ENCODE data around the gene MEGF10.
"Not testable (repeated sequence)": the region's sequence is repeated elsewhere in the genome, so short reads cannot be mapped to it uniquely, and the experiment has no call there.

MEGF10 gene

DNA sequence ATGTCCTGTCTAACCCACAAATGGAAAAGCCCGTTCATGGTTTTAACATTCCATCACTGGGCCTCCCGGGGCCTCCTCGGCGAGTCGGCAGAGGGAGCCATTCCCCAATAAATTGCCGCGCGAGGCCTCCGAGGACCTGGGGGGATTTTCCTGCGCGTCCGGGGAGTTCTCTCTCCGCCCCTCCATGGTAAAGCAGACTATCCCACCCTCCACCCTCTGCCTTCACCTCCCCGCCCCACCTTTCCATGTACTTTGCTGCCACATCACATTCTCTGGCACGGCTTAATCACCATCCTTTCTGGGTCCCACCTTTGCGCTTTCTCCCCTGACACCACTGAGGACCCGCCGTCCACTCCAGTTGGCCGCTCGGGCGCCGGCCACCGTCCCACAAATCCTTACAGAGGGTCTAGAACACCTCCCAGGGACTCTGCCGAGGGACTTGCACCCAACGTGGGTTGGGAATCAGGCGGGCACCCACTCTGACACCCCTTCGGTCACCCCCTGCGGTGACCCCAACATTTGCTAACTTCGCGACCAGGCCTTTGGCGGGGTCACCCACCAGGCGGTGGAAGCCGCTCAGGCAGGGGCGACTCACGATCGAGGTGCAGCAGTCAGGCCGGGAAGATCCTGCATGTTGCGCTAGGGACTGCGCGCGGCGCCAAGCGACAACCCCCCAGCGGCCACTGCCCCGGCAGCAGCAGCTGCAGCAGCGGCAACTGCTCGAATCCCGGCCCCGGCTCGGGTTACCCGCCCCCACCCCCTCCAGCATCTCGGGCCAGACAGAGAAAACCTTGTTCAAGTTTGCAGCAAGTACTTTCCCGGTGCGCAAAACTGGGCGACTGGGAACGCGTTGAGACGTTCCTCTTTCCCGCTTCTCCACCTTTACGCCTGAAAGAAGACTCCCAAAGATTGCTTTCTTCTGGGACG, at the start of gene MEGF10:
MEGF10 (plus strand) TSS at position 778 of the 927 bp plus-strand sequence. CDS start 40,513 bp downstream, outside the sequence.
- peak in 1 of 2 experiments; percentile 62 for DNase-seq

DNA sequence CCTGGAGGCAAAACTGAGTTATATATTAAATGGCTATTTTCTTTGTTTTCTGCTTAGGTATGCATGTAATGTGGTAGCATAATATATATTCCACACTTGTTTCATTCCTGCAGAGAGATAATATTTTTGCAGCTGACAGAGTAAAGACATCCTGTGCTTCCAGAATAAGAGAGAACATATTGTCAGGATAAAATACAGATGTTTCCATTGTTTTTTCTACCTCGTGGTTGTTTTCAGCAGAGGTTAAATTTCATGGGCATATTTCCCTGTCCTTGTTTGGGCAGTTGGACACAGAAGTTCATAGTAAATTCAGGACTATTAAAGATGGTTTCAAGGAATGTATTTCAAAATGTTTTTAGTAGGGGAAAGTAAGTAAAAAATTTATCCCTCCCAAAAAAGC, 47.6 kb upstream of the MEGF10 start:
- no peak for DNase-seq

DNA sequence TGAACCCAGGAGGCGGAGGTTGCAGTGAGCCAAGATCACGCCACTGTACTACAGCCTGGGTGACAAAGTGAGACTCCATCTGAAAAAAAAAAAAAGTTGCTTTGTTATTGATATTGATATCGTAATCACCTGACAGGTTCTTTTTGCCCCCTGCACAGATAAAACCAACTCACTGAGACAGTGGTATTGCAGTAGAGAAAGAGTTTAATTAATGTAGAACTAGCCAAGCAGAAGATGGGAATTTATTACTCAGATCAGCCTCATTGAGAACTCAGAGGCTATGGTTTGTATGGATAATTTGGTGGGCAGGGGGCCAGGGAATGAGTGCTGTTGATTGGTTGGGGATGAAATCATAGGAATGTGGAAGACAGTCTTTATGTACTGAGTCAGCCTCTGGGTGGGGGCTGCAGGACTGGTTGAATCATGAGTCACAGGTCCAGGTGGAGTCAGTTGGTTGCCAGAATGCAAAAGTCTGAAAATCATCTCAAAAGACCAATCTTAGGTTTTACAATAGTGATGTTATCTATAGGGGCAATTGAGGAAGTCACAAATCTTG, 35.8 kb upstream of the MEGF10 start:
- no peak for DNase-seq

DNA sequence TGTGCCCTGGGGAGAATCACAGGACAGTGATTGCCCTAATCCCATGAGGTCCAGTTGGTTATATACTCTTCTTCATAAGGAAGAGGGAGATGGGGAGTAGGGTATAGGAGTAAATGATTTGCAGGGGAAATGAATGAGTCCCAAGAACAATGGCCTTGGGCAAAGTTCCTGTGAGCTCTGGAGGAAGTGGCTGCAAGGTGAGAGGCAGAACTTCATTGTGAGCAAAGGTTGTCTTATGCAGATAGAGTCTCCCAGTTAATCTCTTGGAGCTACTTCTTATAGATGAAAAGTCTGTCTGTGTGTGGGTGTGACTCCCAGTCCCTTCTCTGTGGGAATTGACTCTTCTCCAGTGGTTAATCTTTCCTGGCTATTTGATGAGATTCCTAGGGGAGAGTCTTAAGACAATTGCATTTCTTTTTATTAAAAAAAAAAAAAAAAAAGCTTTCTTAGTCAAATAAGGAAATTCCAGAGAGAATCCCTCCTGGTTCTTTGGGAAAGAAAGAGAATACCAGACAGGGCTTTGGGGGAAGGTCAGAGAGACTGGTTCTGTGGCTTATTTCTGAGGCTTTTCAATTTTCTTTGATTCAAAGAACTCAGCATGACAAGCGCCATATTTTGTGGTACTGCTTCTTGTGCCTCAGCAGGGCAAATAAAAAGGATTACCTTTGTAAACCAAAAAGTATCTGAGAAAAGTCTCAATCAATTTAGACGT, 33.6 kb upstream of the MEGF10 start:
- no peak for DNase-seq

DNA sequence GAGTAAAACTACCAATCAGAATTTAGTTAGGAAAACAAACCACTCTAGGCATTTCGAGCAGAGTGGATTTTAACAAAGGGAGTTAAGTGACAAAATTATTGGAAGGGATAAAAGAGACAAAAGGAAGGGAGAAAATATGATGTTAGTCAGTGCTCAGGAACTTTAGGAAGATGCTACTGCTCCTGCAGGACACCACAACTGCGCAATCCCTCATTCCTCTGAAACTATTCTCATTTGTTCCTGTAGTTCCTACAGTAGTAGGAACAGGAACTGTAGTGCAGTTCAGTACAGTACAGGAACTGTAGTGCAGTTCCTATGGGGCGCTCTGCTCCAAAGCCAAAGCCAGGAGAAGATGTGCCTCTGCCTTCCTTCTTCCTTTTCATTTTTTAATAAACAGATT, 29.9 kb upstream of the MEGF10 start:
- DNase-seq = no peak

DNA sequence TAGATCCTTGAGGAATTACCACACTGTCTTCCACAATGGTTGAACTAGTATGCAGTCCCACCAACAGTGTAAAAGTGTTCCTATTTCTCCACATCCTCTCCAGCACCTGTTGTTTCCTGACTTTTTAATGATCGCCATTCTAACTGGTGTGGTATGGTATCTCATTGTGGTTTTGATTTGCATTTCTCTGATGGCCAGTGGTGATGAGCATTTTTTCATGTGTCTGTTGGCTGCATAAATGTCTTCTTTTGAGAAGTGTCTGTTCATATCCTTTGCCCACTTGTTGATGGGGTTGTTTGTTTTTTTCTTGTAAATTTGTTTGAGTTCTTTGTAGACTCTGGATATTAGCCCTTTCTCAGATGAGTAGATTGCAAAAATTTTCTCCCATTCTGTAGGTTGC, 25.1 kb upstream of the MEGF10 start:
- not testable (repeated sequence) for DNase-seq

DNA sequence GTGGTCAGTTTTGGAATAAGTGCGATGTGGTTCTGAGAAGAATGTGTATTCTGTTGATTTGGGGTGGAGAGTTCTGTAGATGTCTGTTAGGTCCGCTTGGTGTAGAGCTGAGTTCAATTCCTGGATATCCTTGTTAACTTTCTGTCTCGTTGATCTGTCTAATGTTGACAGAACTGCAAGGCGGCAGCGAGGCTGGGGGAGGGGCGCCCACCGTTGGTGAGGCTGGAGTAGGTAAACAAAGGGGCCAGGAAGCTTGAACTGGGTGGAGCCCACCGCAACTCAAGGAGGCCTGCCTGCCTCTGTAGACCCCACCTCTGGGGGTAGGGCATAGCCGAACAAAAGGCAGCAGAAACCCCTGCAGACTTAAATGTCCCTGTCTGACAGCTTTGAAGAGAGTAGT, 22.3 kb upstream of the MEGF10 start:
- DNase-seq = not testable (repeated sequence)

DNA sequence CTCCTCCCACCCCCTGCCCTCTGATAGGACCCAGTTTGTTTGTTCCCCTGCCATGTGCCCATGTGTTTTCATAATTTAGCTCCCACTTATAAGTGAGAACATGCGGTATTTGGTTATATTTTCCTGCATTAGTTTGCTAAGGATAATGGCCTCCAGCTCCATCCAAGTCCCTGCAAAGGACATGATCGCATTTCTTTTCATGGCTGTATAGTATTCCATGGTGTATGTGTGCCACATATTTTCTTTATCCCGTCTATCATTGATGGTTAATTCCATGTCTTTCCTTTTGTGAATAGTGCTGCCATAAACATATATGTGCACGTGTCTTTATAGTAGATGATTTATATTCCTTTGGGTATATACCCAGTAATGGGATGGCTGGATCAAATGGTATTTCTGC, 19.9 kb upstream of the MEGF10 start:
- not testable (repeated sequence) for DNase-seq

DNA sequence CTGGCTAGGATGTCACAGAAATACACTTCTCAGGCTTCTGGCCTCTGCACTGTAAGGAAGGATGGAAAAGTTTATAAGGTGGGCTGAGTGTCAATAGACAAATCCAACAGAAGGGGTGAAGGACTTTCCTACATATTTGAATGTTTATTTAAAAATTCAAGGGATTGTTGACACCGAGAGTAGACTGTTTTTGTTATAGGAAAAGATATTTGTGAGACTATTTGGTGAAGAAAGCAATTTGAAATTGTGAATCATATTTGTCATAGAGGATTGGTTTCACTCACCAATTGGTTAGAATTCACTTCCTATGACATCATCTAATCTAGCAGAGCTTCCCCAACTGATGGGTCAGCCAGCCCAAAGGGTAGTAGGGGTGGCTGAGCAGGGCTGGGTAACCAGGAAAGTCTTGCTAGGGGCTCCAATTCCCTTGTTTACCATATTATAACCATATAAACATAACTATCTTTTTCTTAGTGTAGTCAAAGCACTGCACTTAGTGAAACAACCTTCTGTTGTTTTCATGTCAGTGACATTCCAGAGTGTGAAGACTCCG, 14.9 kb upstream of the MEGF10 start:
- DNase-seq = no peak

DNA sequence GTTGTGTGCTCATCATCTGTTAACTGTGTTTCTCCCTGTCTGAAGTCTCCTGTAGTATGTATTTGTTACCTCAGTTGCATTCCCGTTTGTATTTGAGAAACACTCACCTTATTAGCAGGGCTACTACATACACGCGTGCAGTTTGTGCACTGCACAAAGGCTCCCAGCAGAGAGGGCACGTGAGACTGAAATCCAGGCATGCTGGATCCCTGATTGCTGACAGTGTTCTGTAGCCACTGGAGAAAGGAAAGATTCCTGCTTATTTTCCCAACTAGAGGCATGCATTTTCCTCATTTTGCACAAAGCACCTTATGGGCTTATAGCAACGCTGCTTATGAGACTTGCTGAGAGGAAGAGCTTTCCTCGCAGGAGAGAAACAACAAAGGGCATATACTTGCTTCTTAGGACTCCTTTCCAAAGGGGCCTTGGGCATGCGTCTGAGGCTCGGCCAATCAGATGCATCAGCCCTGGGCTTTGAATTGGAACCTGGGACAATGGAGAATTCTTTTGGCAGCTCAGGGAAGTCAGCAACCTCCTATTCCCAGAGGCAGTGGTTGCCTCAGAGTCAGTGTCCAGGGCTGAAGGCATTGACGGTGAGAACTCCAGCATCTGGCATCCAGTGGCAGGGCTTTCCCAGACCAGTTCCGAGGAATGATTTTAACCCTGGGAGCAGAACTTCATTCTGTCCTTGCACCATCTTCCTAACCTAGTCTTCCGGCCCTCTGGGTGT, 9.9 kb upstream of the MEGF10 start:
- peak; percentile 3 to 4 for DNase-seq

DNA sequence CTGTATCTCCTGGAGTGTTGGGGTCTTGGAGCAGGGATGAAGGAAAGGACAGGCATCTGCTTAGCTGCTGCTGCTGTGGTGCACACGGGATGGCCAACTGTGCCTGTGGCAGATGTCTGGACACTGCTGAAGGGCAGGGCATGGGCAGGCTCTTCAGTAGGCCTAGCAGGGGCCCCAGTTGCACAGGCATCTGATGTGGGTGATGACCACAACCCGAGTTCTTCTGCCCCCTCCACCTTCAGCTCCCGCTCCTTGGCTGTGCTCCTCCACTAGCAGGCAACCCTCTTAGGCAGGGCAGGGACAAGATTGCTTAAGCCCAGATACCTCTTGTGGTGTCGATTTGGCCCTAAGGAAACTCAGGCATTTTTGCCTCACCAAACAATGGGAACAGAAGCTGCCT, 9.0 kb upstream of the MEGF10 start:
- no peak for DNase-seq

DNA sequence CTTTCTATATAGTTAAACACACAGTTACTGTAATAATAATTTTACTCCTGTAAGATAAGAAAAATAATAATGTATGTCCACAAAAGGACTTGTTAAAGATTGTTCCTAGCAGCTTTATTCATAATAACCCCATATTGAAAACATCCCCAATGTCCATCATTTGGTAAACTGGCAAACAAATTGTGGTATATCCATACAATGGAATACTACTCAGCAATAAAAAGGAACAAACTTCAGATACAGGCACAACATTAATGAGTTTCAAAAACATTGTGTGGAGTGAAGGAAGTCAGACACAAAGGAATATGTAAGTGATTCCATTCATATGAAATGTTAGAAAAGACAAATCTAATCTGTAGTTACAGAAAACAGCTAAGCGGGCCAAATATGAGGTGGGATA, 1.9 kb upstream of the MEGF10 start:
- DNase-seq = no peak

DNA sequence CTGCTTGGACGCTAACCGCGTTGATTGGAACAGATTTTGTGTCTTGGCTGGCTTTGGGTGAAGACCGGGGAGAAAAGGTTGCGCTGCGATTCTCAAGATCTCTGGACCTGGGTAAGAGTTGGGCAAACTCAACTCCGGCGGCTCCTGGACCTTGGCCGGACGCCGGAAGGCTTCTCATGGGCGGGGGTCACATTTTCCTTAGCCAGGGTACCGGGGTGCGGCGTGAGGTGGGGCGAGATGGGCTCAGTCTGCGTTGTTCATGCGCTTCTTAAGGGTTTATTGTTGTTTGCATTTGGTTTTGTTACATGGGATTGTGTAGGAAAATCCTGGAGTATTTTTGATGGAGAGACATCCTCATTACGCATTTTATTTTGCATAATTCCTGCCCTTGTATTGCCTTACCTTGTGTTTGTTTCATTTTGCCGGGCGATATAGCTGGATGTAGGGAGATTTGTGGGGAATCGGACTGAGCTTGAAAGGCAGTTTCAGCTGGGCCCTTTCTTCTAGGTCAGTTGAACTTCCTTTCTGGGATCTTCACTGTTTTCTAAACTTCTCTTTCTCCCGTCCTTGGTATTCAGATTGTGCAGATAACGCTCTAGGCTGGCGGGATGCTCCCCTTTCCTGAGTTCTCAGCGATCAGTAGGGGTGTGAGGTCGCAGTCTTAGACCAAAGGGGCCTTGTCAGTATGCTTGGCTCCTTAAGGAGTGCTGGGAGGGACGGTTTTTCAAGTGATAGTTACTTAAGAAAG, 524 bp downstream of the MEGF10 start:
- no peak for DNase-seq

DNA sequence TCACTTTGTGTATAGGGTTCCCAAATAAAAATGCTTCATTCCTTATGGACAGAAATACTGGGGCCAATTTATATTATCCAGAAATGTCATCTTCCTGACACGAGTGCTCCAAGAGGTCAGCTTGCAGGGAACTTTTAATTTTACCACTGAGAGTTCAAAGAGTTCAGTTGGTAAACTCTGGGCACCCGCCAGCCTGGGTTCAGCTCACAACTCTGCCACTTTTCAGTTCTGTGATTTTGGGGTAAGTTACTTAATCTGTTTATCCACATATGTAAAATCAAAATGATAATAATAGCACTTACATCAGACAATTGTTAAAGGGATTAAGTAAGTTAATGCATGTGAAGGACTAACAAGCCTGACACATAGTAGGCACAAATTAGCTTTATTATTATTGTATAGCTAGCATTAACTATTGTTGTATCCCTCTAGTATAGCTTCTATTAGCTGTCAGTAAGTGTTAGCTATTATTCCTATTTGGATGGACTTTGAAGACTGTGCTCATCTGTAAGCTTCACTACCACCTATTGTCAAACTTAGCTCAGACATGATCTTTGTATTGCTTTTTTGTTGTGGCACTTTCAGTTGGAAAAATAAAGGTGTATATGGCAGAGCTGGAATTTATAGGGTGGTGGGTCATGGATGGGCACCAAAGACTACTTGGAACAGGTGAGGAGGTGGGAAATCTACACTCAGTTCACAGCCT, 1.6 kb downstream of the MEGF10 start:
- no peak for DNase-seq

DNA sequence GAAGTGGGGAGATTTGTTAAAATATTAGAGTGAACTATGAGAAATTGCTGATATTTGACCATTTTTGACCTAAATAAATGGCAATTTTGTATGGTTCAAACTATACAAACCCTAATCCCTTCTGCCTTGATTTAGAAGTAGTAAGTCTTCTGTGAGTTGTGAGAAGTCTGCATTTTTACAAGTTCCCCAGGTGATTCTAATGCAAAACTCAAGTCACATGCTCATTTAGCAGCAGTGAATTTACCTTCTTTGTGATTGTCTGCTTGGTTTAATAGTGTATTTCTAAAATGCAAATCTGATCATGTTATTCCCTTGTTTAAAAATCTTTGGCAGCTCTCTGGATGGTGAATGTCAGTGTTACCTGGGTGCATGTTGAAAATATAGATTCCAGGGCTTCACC, 2.8 kb downstream of the MEGF10 start:
- DNase-seq = no peak

DNA sequence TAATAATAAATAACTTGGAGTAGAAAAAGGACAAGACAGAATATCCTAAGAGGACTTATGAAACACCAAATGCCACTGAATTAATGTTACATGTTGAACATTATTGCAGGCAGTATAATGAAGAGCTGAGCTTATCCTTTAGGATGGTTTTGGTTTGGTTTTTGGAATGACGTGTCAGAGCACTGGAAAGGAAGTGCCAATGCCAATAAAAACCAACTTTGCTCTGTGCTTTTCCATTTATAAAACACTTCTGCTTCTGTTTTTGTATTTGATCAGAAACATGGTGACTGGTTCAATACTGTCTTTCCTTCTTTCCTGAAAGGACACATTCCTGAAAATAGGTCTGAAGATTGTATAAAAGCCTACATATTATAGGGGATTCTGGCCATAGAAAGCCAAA, 4.2 kb downstream of the MEGF10 start:
- DNase-seq = no peak

DNA sequence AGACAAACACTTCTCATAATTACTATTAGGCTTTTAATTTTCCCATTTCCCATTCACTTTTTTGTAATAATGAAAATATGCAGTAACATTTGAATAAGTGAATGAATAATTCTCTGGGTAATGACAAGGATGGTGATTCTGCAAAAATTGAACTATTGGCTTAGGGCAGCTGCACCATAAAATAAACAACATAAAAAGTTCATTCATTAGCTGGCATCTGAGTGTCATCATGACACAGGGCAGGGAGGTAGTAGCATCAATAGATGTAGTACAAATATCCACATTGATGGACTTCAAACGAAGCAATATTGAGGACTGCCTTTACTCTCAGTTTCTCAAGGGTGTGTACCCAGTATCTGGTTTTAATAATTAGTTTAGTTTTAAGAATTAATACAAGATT, 4.9 kb downstream of the MEGF10 start:
- DNase-seq = no peak

DNA sequence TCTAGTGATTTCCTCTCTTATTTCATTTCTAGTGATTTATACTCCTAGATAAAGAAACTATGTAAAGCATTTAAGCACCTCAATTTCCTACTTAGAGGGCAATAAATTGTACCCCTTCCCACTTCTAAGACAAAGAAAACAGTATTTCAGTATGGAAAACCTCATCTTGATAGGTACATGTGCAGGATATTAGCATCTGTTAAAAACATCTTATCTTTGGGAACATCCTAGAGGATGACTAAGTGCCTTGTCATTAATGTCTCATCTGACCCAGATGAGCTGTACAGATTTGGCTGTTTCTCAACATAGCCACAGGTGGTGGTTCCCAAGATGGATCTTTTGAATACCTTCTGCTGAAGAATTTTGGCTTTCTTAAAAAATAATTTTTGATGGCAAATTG, 5.7 kb downstream of the MEGF10 start:
- DNase-seq = no peak

DNA sequence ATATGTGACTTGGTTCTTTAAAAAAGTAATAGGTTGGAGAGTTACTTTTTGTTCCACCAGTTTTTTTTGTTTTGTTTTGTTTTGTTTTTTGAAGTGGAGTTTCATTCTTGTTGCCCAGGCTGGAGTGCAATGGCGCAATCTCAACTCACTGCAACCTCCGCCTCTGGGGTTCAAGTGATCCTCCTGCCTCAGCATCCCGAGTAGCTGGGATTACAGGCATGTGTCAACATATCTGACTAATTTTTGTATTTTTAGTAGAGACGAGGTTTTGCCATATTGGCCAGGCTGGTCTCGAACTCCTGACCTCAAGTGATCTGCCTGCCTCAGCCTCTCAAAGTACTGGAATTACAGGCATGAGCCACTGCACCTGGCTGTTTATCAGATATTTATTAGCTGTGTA, 6.3 kb downstream of the MEGF10 start:
- DNase-seq = not testable (repeated sequence)

DNA sequence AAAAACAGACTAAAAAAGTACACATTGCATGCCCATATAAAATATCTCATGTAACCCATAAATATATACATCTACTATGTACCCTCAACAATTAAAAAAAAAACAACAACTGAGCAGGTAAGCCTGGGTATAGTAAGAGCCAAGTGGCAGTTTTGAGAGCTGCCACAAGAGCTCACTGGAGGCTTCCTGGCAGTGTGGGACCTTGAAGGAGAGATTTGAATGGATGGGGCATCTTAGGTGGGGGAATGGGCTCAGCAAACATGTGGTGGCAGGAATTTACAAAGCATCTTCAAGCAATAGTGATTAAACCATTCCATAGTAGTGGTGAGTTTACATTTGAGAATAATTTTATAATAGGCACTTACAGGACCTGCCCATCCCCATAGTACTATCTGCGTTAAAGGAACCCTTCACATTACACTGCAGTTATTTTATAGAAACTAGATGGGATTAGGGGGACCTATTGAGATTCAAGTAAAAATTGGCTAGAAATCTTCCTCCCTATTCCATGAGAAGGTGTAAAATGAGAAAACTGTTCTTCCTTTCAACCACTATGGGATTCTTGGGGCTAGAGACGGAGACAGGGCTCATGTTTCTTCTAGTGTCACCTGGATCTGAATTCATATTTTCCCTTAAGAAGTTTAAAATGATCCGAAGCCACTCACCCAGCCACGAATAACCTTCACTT, 6.9 kb downstream of the MEGF10 start:
- no peak for DNase-seq

DNA sequence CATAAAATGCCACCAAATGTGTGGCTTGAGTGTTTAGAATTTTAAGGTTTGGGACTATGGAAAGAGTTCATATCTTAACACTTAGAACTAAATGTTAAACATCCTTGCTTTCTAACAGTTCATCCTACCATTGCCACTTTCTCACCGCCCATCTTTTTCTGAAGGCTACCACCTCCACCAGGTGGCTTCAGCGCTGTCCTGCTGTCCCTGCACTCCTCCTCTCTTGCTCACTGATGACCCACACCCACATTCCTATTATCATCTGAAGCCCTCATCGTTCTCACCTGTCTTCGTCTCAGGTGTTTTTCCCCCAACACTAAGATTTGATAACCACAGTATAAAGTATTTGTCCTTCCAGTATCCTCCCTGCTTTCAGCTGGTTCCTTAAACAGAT, 7.4 kb downstream of the MEGF10 start:
- DNase-seq = no peak

All from NCI-H524 (cell line).